Testis (tissue), 3 donors: ENCODE results near the gene SNRPB2. TPM values are rescaled to one million over a fixed set of nuclear protein-coding genes. Genes with fewer than 3 reads are reported as not detected.

Experiments used
- DNase-seq: peaks from one replicate; pipeline ENCODE4 v3.0.0-alpha.2; 2019
- H3K27ac ChIP-seq, 2 donors: fragments of 200-600 bp; sonication (generic); one replicate each; pipeline ENCODE4 v1.5.1; 2019
- H3K27me3 ChIP-seq: fragments of 200-600 bp; sonication (generic); one replicate; pipeline ENCODE4 v1.5.1; 2019
- H3K36me3 ChIP-seq: fragments of 200-600 bp; sonication (generic); one replicate; pipeline ENCODE4 v1.5.1; 2017; ENCODE audit warnings: low read depth; ENCODE audit errors: missing control alignments
- H3K4me1 ChIP-seq: fragments of 200-600 bp; sonication (generic); one replicate; pipeline ENCODE4 v1.5.1; 2019
- H3K4me3 ChIP-seq, 2 donors: fragments of 200-600 bp; sonication (generic); one replicate each; pipeline ENCODE4 v1.5.1; 2017 to 2019
- H3K9me3 ChIP-seq: fragments of 200-600 bp; sonication (generic); one replicate; pipeline ENCODE4 v1.5.1; 2017
- CTCF ChIP-seq, 3 experiments: fragments of 450-650 bp in 2 of 3; fragments of 200-600 bp in 1 of 3; sonication (generic) in 1 of 3; IDR thresholded peaks; one replicate each; pipeline ENCODE4 v1.5.1; 2016 to 2019; ENCODE audit warnings: antibody characterized with exemption in 3 of 3, mild to moderate bottlenecking in 2 of 3, moderate library complexity in 1 of 3
- POLR2A ChIP-seq: fragments of 450-650 bp; IDR thresholded peaks from one replicate; pipeline ENCODE4 v1.6.1; 2017; ENCODE audit warnings: antibody characterized with exemption, mild to moderate bottlenecking, moderate library complexity
- WGBS, 2 donors: methylation state at CpG; one replicate each; pipeline ENCODE4 v1.1.5; 2018; 5-methylcytosine and 5-hydroxymethylcytosine counted together
- intact Hi-C: fragments of 100-400 bp; cut with DNase I; formaldehyde crosslinking; loops from one replicate; pipeline ENCODE4 v1.15.1; 2023; ENCODE audit warnings: low total_unique reads
- polyA plus RNA-seq: library from polyadenylated mRNA; stranded (reverse); fragments of 350-450 nt; fragmentation: Illumina TruSeq; extraction: RNeasy Lipid Tissue Mini Kit (QIAGEN cat#74804); gene quantifications from one replicate; pipeline ENCODE4 v1.2.3, GENCODE V29; 2014; ENCODE audit warnings: low read depth, low replicate concordance; ENCODE audit not compliant: insufficient read depth
- total RNA-seq, 2 donors: library from RNA; depleted of rRNA; stranded (reverse); fragments of >200 nt; gene quantifications; one replicate each; pipeline ENCODE4 v1.2.3, GENCODE V29; 2016

The SNRPB2 gene
- total and polyA plus RNA-seq, 3 donors from 2014 or later: 32.8 to 47.9 (median 35.3) TPM

- TF ChIP-seq CTCF (IDR thresholded peaks at IDR 0.05) (no peak), POLR2A (no peak)
- no peaks in the 10 kb centered on the region for H3K36me3 ChIP-seq
- H3K27me3 ChIP-seq: no peaks in the 10 kb centered on the region
- H3K4me1 ChIP-seq: no peaks in the 10 kb centered on the region
- no peak overlapping the region for H3K4me3 ChIP-seq
- intact Hi-C loops: no loop called here
- H3K9me3 ChIP-seq: no peaks in the 10 kb centered on the region
- no peak overlapping the region for H3K27ac ChIP-seq
- DNase-seq: no peak
These were observed 20.8 kb upstream of the SNRPB2 start for GRCh38 chr20:16709017-16709416.

GRCh38 chr20:16710781-16711180 lies 19.0 kb upstream of the SNRPB2 start:
- intact Hi-C loops: no loop called here
- Histone ChIP-seq H3K36me3 (no peaks in the 10 kb centered on the region), H3K4me3 (no peak overlapping the region), H3K27me3 (no peaks in the 10 kb centered on the region), H3K4me1 (no peaks in the 10 kb centered on the region), H3K27ac (no peak overlapping the region), H3K9me3 (no peaks in the 10 kb centered on the region)
- no peak for DNase-seq
- TF ChIP-seq POLR2A: no peak
- TF ChIP-seq CTCF (IDR thresholded peaks at IDR 0.05): no peak
- 93 to 96% methylated on average over 3 of the region's 3 CpGs for WGBS, 2 donors

GRCh38 chr20:16711661-16712258 lies 18.1 kb upstream of the SNRPB2 start:
- TF ChIP-seq POLR2A (no peak), CTCF (IDR thresholded peaks at IDR 0.05) (no peak)
- Histone ChIP-seq H3K27me3 (no peaks in the 10 kb centered on the region), H3K4me3 (no peak overlapping the region), H3K4me1 (no peaks in the 10 kb centered on the region), H3K27ac (no peak overlapping the region), H3K36me3 (no peaks in the 10 kb centered on the region), H3K9me3 (no peaks in the 10 kb centered on the region)
- no peak for DNase-seq
- 78 to 85% methylated on average over 4 of the region's 4 CpGs for WGBS, 2 donors
- intact Hi-C loops: no loop called here

- WGBS, 2 donors: 63 to 71% methylated on average over 6 of the region's 6 CpGs
- no peak overlapping the region for H3K27ac ChIP-seq
- TF ChIP-seq CTCF (IDR thresholded peaks at IDR 0.05) (no peak), POLR2A (no peak)
- DNase-seq: no peak
- no peak overlapping the region for H3K4me3 ChIP-seq
- no peaks in the 10 kb centered on the region for H3K9me3 ChIP-seq
- H3K27me3 ChIP-seq: no peaks in the 10 kb centered on the region
- H3K36me3 ChIP-seq: no peaks in the 10 kb centered on the region
- intact Hi-C loops: no loop called here
- H3K4me1 ChIP-seq: no peaks in the 10 kb centered on the region
These were observed 17.3 kb upstream of the SNRPB2 start for GRCh38 chr20:16712511-16712947.

GRCh38 chr20:16713066-16713465 lies 16.8 kb upstream of the SNRPB2 start:
- intact Hi-C loops: no loop called here
- Histone ChIP-seq H3K4me3 (no peak overlapping the region), H3K4me1 (no peaks in the 10 kb centered on the region), H3K9me3 (no peaks in the 10 kb centered on the region), H3K27me3 (no peaks in the 10 kb centered on the region), H3K27ac (no peak overlapping the region), H3K36me3 (no peaks in the 10 kb centered on the region)
- no peak for TF ChIP-seq POLR2A
- TF ChIP-seq CTCF (IDR thresholded peaks at IDR 0.05): no peak
- no peak for DNase-seq
